HepG2 (cell line): ENCODE data around the gene PTPN12.

Experiments used
- BRCA1 ChIP-seq: sonication (generic); formaldehyde crosslinking; IDR thresholded peaks from 2 replicates; pipeline ENCODE4 v1.4.0; 2020; ENCODE audit warnings: missing genetic modification reagents
- GATA4 ChIP-seq: sonication (generic); IDR thresholded peaks from 2 replicates; pipeline ENCODE4 v1.6.1; 2016; ENCODE audit warnings: antibody characterized with exemption, low read depth, borderline replicate concordance
- GZF1 ChIP-seq: sonication (generic); formaldehyde crosslinking; IDR thresholded peaks from 2 replicates; pipeline ENCODE4 v1.5.1; 2020; ENCODE audit warnings: mild to moderate bottlenecking, missing genetic modification reagents
- KDM5B ChIP-seq: sonication (generic); formaldehyde crosslinking; IDR thresholded peaks from 2 replicates; pipeline ENCODE4 v1.4.0; 2020; ENCODE audit warnings: missing genetic modification reagents, mild to moderate bottlenecking, borderline replicate concordance
- NPAS2 ChIP-seq: sonication (generic); formaldehyde crosslinking; IDR thresholded peaks from 2 replicates; pipeline ENCODE4 v1.8.0; 2022; ENCODE audit warnings: mild to moderate bottlenecking, missing genetic modification reagents, borderline replicate concordance
- POLR2A ChIP-seq, 2 experiments: IDR thresholded peaks; 2 replicates each; pipeline ENCODE4 v1.6.1; 2011; ENCODE audit warnings: low read depth in 2 of 2, low read length in 2 of 2, mild to moderate bottlenecking in 1 of 2, moderate library complexity in 1 of 2; ENCODE audit not compliant: insufficient read depth in 1 of 2
- TAF1 ChIP-seq: sonication (generic); formaldehyde crosslinking; IDR thresholded peaks from 2 replicates; pipeline ENCODE4 v1.4.0; 2020; ENCODE audit warnings: missing genetic modification reagents
- ZBTB2 ChIP-seq: sonication (generic); formaldehyde crosslinking; IDR thresholded peaks from 2 replicates; pipeline ENCODE4 v1.8.0; 2022; ENCODE audit warnings: low read depth, missing genetic modification reagents
- ZBTB42 ChIP-seq: sonication (generic); formaldehyde crosslinking; IDR thresholded peaks from 2 replicates; pipeline ENCODE4 v1.5.0; 2020; ENCODE audit warnings: mild to moderate bottlenecking, missing genetic modification reagents
- ZNF180 ChIP-seq: sonication (generic); formaldehyde crosslinking; IDR thresholded peaks from 2 replicates; pipeline ENCODE4 v1.4.0; 2020; ENCODE audit warnings: low read depth, missing genetic modification reagents, borderline replicate concordance
- ZNF224 ChIP-seq: sonication (generic); formaldehyde crosslinking; IDR thresholded peaks from 2 replicates; pipeline ENCODE4 v1.5.0; 2020; ENCODE audit warnings: mild to moderate bottlenecking, missing genetic modification reagents
- ZNF234 ChIP-seq: sonication (generic); formaldehyde crosslinking; conservative IDR thresholded peaks from 2 replicates; pipeline ENCODE4 v1.5.1; 2020; ENCODE audit warnings: mild to moderate bottlenecking, missing genetic modification reagents
- ZNF24 ChIP-seq: fragments of 450-650 bp; IDR thresholded peaks from 2 replicates; pipeline ENCODE4 v1.6.1; 2017; ENCODE audit warnings: antibody characterized with exemption, mild to moderate bottlenecking
- TF ChIP-seq, protein P1 (sequence below): sonication (generic); formaldehyde crosslinking; IDR thresholded peaks from 2 replicates; pipeline ENCODE4 v1.5.0; 2020; ENCODE audit warnings: mild to moderate bottlenecking, missing genetic modification reagents, moderate library complexity

- TF ChIP-seq, protein P1, sequence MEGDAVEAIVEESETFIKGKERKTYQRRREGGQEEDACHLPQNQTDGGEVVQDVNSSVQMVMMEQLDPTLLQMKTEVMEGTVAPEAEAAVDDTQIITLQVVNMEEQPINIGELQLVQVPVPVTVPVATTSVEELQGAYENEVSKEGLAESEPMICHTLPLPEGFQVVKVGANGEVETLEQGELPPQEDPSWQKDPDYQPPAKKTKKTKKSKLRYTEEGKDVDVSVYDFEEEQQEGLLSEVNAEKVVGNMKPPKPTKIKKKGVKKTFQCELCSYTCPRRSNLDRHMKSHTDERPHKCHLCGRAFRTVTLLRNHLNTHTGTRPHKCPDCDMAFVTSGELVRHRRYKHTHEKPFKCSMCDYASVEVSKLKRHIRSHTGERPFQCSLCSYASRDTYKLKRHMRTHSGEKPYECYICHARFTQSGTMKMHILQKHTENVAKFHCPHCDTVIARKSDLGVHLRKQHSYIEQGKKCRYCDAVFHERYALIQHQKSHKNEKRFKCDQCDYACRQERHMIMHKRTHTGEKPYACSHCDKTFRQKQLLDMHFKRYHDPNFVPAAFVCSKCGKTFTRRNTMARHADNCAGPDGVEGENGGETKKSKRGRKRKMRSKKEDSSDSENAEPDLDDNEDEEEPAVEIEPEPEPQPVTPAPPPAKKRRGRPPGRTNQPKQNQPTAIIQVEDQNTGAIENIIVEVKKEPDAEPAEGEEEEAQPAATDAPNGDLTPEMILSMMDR (CRISPR knock-in tag): peak; percentile 5; the same call in 1 of the 2 replicates
- TF ChIP-seq ZNF234 (CRISPR knock-in tag) (peak; percentile 61; the same call in 1 of the 2 replicates), GZF1 (CRISPR knock-in tag) (no peak), ZNF24 (no peak), BRCA1 (CRISPR knock-in tag) (no peak), POLR2A (IDR thresholded peaks at IDR 0.05; ENCODE audit: insufficient read depth in 1 of 2, low read depth in 2 of 2, low read length in 2 of 2) (peak; percentile 97), ZBTB2 (CRISPR knock-in tag) (no peak), GATA4 (peak; percentile 75), NPAS2 (CRISPR knock-in tag) (no peak), TAF1 (CRISPR knock-in tag) (peak; percentile 97), KDM5B (CRISPR knock-in tag) (peak; percentile 78; the same call in 1 of the 2 replicates), ZNF180 (no peak), ZBTB42 (CRISPR knock-in tag) (no peak), ZNF224 (CRISPR knock-in tag) (0 out of 2 replicates have a peak, but pooled peaks have one; percentile 48)
Observed at GRCh38 chr7:77536413-77537135, 521 bp upstream of the PTPN12 start.
